NCI-H187 treated with DMSO at 0.1 percent for 48 hours (cell line): ENCODE results near the gene SMNDC1.

Experiments
- DNase-seq: peaks from one replicate; lab custom pipeline; 2025; lab: John Stamatoyannopoulos, UW

The SMNDC1 gene

DNA sequence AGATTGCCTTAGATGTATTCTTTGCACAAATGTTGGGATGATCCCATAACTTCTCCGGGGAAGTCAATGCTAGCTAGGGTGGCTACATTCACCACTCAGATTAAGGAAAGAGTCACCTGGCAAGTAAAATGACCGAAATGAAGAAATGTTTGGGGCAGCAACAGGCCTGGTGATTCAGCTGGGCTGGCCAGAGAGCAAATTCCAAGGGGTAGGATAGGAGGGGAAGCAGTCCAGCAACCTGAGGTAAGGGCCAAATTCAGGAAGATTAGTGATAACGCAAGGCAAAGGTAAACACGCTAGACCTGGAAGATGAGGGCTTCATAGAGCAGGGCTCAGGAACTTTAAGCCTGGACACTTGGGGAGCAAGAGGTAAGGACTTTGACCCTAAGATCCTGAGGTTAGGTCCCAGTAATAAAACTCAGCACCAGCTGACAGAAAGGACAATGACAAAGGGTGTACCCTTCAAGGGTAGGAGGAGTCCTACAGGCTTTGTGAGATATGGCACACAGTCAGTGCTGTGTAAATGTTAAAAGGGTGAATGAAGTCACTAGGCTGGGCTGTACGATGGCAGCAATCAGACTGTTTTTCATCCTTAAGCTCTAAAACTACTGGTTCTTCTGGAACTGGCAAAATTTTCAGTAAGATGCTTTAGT is 22.7 kb upstream of the SMNDC1 start:
- DNase-seq = no peak

DNA sequence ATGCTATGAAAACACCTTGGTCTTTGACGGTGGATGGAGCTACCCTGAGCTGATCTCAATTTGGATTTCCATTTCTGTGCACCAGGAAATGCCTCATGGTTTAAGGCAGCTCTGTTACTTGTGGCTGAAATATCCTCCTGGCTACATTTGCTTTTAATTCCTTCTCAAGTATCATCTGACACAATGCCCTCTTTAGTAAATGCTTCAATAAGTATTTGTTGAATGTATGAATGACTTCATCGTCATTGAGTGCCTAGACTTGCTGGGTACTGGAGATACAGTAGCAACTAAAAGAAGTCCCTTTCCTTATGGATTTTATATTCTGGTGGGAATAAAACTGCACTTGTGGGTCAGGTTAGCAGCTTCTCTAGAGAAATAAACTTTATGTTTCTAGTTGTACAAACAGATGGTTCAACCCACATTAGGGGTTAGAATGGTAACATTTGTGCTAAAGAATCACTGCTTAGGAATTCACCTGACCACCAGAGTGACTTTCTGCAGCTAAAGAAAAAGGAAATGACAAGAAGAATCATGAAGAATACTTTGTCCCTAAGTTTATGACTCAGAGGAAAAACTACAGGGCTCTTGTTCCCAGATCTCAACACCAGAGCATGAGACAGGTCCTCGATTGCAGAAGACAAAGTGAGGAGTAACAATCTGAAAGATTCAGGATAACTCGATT is 21.8 kb upstream of the SMNDC1 start:
- no peak for DNase-seq

DNA sequence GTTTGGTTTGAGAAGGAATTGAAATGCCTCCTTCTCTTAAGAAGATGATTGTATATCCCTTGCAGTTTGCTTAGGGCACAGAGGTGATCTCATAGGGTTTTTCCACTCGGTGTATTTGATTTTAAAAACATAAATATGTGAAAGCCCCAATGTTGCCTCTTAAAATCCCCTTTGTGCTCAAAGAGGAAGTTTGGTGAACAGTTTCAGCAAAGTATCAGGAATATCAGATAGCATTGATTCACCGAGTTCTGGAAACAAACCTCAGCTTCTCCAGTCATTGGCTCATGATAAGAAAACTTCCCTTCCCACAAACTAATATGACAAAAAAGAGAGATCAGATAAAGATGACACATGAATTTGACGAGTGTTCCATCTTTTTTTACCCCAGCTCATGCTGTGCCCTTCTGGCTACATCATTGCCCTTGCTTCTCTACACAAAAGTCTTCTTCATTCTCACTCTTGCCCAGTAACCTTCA is 20.1 kb upstream of the SMNDC1 start:
- DNase-seq = no peak

DNA sequence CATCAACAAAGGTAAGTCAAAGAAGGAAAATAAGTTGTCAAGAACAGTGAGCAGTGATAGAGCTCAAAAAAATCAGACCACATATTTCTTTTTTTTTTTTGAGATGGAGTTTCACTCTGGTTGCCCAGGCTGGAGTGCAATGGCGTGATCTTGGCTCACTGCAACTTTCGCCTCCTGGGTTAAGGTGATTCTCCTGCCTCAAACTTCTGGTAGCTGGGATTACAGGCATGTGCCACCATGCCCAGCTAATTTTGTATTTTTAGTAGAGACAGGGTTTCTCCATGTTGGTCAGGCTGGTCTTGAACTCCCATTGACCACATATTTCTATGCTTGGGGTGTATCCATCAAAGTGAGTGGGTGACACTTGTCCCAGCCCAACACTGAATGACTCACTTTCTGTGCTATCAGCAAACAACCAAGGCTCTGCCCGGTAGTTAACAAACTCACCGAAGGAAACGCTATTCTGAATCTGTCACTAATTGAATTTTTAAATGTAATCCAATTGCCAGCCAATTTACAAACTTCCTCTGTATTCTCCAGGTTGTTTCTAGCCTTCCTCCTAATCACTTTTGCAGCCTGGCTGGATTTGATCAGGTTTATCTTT is 19.6 kb upstream of the SMNDC1 start:
- no peak for DNase-seq

DNA sequence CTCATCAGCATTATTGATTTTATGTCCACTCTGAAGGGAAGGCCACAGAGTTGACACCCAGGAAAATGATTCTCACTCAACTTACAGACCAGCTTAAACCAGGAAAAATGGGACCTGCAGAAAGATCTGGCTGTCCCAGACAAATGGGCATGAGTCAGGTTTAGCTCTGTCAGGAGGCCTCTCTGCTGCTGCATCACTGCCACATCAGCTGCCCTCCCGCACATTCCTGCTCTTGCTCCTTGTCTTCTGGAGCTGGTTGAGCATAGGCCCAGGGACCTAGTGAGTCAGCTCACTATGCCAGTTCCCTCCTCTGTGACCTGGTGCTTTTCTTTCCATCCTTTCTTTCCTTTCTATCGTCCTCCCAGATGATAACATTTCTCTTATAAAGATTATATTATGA is 18.8 kb upstream of the SMNDC1 start:
- no peak for DNase-seq

DNA sequence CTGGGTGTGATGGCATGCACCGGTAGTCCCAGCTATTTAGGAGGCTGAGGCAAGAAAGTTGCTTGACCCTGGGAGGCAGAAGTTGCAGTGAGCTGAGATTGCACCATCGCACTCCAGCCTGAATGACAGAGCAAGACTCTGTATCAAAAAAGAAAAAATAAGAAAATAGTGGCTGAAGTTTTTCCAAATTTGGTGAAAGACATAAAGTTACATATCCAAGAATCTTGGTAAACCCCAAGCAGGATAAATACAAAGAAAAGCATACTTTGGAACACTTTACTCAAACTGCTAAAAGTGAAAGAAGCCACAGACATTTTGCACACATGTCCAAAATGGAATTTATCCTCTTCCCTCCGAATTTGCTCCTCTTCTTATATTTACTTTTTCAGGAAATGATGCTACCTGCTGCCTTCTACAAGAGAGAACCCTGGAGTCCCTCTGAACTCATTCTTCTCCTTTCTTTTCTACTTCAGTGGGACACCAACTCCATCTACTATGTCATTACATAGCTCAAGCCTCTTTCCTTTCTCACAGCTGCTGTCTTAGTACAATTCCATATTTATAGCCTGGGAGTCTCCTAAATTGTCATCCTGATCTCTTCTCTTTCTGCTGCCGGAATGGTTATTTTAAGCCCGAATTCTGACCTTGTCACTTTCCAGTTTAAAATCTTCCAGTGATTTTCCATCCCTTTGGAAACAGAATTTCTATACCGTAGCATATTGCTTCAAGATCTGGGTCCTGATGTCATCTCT is 17.3 kb upstream of the SMNDC1 start:
- no peak for DNase-seq

DNA sequence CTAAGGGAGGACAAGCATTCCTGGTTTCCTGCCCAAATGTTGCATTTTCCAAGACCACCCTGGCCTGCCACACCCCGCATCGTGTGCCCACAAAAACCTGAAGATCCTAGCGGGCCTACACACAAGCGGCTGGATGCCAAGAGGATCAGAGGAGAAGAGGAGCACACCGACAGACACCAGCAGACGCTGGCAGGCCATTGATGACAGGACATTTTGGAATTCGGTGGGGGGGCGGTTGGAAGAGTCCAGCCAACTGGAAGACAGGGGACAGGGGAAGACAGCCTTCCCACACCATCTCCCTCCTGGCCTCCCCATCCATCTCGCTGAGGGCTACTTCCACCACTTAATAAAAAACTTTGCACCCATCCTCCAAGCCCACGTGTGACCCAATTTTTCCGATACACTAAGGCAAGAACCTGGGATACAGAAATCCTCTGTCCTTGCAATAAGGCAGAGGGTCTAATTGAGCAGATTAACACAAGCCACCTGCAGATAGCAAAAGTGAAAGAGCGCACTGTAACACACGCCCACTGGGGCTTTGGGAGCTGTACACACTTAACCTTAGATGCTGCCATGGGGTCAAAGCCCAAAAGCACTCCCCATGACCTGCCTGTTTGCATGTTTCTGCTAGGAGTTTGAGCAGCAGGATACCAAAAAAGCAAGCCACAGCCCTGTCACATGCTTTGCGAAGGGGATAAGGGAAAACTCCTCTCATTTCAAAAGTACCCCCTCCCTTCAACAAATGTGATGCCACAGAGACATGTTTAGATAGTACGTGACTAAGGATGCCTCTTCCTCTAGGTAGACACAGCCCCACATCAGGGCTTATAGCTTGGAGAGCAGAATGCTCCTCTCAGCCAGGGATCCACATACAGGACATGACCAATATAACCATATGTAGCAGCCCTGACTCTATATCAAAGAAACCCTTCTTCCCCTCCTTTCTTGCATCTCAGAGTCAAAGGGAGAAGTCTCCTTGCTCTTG is 13.4 kb upstream of the SMNDC1 start:
- no peak for DNase-seq

DNA sequence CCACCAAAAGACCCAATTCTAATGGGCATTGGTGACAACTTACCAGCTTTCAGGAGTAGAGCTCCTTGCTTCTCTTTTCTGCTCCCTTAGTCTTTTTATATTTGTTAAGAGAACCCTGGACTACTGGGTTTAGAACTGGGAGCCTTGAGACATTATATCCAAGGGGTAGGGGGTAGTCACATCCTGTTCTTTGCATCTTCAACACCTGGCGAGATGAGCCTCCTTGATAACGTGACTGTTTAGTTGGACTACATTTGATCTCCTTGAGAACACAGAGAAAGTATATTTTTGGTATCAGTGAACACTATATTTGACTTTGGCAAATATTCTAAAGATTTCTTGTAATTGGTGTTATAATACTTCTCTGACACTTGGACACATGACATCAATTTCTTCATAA is 9.0 kb upstream of the SMNDC1 start:
- DNase-seq = no peak

DNA sequence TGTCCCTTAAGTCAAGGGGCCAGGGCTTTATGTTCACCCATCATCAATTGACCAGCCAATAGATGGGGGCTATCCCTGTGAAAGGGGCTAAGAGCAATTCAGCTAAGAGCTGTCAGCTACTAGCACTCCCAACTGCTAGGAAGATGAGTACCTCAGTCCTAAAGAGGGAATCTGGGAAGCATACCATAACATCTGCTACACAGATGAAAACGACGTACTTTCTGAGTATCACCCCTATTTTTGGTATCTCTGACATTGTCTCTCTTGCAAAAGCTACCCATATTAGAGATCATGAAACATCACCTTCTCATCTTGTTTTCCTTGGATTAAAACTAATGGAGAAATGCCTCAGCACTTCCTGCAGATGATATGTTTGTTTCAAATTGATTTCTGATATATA is 7.5 kb upstream of the SMNDC1 start:
- DNase-seq = no peak

DNA sequence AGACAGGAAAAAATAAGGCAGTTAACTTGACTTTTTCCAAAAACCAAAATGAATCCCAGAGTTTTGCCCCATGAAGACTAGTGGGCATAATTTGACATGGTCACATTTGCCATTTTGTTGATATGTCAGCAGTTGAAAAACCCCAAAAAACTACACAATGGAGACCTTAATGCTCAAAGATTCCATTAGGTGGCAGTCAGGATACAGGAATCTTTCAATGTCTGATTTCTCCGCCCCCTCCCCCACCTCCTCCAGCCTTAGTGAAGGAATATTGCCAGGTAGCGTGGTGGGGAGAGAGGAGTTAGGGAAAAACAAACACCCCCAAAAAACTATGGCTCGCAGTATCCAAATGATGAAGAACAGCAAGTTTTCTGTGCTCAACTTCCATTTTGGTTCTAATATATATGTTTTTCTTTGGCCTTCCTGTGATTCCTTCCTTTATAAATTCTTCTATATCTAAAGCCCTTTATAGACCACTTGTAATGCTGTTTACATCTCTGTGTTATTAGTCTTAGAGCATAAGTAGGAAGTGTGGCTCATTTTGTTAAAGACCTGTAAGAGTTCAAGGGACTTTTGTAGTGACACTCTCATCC is 6.7 kb upstream of the SMNDC1 start:
- DNase-seq = peak; percentile 5

DNA sequence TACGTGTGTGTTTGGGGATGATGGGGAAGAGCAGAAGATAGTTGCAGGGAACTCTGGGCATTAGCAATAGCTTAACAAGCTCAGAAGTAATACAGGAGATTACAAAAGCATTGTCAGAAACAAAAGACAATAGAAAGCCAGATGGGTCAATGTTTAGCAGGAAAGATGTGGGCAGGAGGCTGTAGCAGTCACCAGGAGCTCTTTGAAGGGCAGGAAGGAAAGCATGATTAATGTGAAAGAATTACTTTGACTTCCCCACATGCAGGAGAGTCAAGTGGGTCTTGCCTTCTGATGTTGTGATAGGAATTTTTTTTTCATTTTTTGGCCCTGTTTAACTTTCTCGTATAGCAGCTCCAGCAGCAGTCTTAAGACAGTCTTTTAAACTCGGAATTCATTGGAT is 6.0 kb upstream of the SMNDC1 start:
- no peak for DNase-seq

DNA sequence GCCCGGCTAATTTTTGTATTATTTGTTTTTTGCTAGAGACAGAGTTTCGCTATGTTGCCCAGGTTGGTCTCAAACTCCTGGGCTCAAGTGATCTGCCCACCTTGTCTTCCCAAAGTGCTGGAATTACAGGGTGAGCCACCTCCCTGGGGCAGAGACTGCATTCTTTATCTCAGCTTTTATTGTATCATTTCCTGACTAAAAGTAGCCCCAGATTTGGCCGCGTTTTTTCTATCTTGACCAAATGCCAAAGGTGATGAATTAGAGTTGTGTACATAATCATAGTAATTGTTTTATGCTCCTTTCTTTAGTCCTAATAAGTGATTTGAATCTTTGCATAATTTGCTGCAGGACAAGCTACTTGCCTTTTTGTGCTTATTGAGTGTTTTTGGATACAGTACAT is 3.1 kb upstream of the SMNDC1 start:
- no peak for DNase-seq

DNA sequence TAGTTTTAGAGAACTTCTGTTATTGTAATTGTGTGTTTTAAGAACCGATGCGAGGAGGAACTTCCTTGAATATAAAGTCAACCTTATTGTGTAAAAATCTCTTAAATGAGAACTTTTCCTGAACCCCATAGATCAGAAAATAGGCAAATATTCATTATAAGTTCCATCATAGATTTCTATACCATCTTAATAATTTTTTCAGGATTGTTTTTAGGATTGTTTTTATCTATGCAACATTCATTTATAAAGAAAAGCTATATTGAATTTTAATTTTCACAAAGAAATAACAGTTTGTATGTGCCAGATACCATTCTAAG is 1.7 kb upstream of the SMNDC1 start:
- no peak for DNase-seq

DNA sequence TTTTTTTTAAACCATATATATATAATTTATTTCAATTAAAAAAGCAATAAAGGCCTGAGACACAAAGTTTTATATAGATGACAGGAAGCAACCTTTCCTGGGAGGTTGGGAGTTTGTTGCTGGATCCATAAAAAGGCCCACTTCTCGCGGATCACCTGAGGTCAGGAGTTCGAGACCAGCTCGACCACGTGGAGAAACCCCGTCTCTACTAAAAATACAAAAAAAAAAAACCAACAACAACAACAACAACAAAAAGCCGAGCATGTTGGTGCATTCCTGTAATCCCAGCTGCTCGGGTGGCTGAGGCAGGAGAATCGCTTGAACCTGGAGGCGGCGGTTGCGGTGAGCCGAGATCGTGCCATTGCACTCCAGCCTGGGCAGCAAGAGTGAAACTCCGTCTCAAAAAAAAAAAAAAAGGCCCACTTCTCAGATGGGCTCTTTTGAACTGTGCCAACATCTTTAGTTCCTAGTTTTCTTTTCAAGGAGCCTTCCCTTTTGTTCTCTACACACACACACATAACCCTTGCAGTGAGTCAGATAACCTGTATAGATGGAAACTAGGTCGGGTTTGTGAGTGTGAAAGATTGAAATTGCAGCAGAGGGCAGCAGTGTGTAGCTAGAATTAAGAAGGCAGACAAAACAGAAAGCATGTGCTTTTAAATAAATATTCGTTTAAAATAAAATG is 1.2 kb upstream of the SMNDC1 start:
- DNase-seq = peak; percentile 2

DNA sequence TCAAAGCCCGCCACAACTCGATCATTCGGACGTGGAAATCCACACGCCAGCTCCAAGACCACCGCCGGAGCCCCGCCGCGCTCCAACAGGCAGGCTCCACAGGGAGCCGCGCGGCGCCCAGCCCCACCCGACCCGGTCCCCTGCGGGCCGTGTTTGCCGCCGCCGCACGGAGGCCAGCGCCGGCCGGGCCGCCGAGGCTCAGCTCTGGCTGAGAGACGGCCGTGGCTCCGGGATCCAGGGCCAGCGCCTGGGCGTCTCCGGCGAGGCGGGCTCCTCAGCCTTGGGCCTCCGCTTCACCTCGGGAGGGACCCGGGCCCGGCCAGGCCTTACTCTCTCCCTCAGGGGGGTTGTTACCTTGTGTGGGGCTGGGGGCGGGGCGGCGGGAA is 333 bp downstream of the SMNDC1 start:
- DNase-seq = no peak

DNA sequence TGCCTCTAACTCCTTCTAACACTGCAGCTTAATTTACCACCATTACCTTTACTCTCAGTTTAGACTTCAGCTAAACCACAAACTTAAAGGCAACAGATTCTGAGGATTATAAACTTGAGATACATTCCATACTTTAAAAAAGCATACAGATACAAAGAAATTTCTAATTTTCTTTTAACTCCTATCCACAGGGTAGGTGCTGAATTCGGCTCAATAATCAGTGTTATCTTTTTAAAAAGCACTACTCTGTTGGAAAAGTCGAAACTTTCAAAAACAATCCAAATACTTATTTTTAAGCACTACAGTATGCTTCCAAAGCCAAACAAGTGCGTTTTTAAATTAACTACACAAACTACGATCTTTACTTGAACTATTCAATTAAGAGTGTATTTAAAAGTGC is 1.0 kb downstream of the SMNDC1 start:
- DNase-seq = no peak

DNA sequence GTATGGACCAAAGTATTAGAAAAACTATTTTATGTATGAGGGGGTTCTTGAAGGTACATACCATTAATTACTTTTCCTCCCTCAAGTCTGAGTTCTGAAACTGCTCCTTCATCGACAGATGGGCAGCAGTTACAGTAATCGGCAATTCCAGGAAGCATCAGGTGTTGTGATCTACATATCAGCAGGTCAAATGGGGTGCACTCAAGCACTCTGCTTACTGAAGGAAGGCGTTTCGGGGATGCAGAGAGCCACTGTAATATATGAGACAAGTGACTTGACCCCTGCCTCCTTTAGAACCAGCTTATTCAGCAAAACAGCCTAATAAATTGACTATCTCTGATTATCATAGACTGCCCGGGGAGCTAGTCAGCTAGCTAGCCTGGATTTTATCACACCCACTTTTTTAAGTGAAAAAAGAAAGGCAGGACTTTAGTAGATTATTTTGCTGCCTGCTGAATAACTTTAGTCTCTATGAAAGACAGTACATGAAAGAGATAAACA is 4.2 kb downstream of the SMNDC1 start:
- DNase-seq = no peak

DNA sequence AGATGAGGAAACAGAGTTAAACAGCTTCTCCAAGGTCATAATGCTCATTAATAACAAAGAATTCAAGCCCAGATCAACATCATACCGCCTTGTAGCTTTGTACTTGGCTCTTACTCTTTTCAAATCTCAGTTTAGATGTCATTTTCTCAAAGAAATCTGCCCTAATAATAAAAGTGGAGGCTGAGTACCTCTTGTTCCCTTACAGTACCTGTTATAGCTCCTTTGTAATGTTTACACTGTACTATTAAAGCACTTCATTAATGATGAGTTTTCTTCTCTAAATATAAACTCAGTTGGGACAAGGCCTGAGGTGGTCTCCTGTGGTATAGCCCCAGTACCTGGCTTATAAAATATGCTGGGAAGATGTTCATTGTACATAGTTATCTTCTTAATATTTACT is 7.8 kb downstream of the SMNDC1 start:
- DNase-seq = no peak

DNA sequence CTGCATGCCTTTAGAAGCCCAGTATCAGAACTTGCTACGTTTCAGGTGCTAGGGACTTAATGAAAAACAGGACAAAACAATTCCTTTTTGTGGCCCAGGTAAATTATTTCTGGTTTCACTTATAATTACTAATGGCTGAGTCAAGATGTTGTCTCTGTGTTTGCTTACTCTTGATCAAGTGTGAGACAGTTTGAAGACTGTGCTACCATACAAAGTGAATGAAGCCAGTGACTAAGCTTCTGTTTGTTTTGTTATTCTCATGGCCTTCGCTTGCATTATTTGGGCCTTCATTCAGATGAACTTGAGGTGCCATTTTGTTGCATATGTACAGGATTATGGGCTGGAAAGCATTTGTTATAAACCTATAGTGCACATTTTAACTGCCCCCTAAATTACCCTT is 17.9 kb downstream of the SMNDC1 start:
- no peak for DNase-seq

DNA sequence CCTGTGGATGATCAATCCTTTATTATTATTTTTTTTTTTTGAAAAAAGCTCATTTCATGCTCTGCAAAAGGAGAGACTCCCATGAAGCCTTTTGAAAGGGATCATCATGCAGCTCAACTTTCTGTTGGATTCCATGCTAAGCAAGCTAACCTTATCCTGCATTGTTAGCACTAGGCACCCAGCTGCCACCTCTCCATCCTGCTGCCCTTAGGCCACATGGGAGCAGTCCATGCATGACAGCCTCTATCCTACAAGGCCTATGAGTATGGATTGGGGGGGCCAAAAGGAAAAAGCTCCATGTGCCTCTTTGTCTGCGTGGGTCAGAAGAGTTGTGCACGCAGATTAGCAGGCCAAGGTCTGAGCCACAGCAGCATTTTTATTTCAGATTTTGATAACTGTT is 19.2 kb downstream of the SMNDC1 start:
- no peak for DNase-seq

DNA sequence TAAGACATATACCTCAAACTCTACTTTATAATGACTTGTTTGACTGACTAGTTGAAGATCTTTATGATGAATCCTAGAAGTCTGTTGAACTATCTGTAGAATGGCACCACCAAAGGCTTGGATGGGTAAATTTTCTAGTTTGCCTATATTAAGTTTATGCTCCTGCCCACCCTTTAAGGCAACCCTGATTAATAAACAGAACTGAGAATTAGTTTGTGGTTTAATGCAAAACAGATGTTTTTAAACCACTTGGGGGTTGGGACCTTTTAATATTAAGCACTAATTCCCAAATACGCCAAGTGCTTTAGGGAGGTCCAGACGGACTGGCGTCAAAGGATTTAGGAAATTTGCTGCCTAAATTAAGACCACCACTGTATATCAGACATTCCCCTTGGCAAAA is 20.5 kb downstream of the SMNDC1 start:
- no peak for DNase-seq
